BE2C (cell line): Measurements from ENCODE around the gene NTRK2.

Experiments used
- DNase-seq: peaks from one replicate; pipeline ENCODE4 v3.0.0-alpha.2; 2020
- H3K27me3 ChIP-seq: fragments of 250-450 bp; sonication (Bioruptor Pico); 2 replicates; pipeline ENCODE4 v1.5.1; 2020; ENCODE audit warnings: mild to moderate bottlenecking
- H3K36me3 ChIP-seq: fragments of 250-450 bp; sonication (Bioruptor Pico); 2 replicates; pipeline ENCODE4 v1.5.1; 2020; ENCODE audit warnings: mild to moderate bottlenecking
- H3K4me1 ChIP-seq: fragments of 250-450 bp; sonication (Bioruptor Pico); 2 replicates; pipeline ENCODE4 v1.5.1; 2020
- H3K4me3 ChIP-seq: 2 replicates; pipeline ENCODE4 v1.5.1; 2011; ENCODE audit warnings: low read depth, low read length
- H3K9me3 ChIP-seq: fragments of 250-450 bp; sonication (Bioruptor Pico); 2 replicates; pipeline ENCODE4 v1.5.1; 2020
- CTCF ChIP-seq: IDR thresholded peaks from 2 replicates; pipeline ENCODE4 v1.5.1; 2012; ENCODE audit warnings: mild to moderate bottlenecking, low read depth, low read length

NTRK2 gene

GRCh38 chr9:84804951-84805694, 135.6 kb downstream of the NTRK2 start:
- Histone ChIP-seq H3K4me3 (no peak overlapping the region), H3K4me1 (no peaks in the 10 kb centered on the region), H3K36me3 (no peaks in the 10 kb centered on the region), H3K27me3 (no peaks in the 10 kb centered on the region), H3K9me3 (no peaks in the 10 kb centered on the region; the same call in 1 of the 2 replicates)
- no peak for DNase-seq
- TF ChIP-seq CTCF: no peak

- Histone ChIP-seq H3K4me3 (no peak overlapping the region), H3K4me1 (no peaks in the 10 kb centered on the region), H3K27me3 (no peaks in the 10 kb centered on the region), H3K36me3 (no peaks in the 10 kb centered on the region), H3K9me3 (no peaks in the 10 kb centered on the region)
- no peak for TF ChIP-seq CTCF
- DNase-seq: no peak
Observed at GRCh38 chr9:84807431-84807830, 137.9 kb downstream of the NTRK2 start.

GRCh38 chr9:84807870-84808390, 138.4 kb downstream of the NTRK2 start:
- Histone ChIP-seq H3K36me3 (no peaks in the 10 kb centered on the region), H3K4me1 (no peaks in the 10 kb centered on the region), H3K27me3 (no peaks in the 10 kb centered on the region), H3K4me3 (no peak overlapping the region), H3K9me3 (no peaks in the 10 kb centered on the region)
- no peak for DNase-seq
- no peak for TF ChIP-seq CTCF

- Histone ChIP-seq H3K36me3 (no peaks in the 10 kb centered on the region), H3K4me3 (no peak overlapping the region), H3K4me1 (no peaks in the 10 kb centered on the region), H3K27me3 (no peaks in the 10 kb centered on the region), H3K9me3 (no peaks in the 10 kb centered on the region)
- no peak for TF ChIP-seq CTCF
- no peak for DNase-seq
Observed at GRCh38 chr9:84808416-84808815, 138.9 kb downstream of the NTRK2 start.

- DNase-seq: no peak
- Histone ChIP-seq H3K9me3 (no peaks in the 10 kb centered on the region), H3K4me1 (no peaks in the 10 kb centered on the region), H3K4me3 (no peak overlapping the region), H3K36me3 (no peaks in the 10 kb centered on the region), H3K27me3 (no peaks in the 10 kb centered on the region)
- no peak for TF ChIP-seq CTCF
Observed at GRCh38 chr9:84811072-84811750, 141.7 kb downstream of the NTRK2 start.

GRCh38 chr9:84811751-84812074, 142.2 kb downstream of the NTRK2 start:
- H3K4me1 ChIP-seq: no peaks in the 10 kb centered on the region
- DNase-seq: no peak
- H3K27me3 ChIP-seq: no peaks in the 10 kb centered on the region
- no peak overlapping the region for H3K4me3 ChIP-seq
- no peaks in the 10 kb centered on the region for H3K9me3 ChIP-seq
- no peak for TF ChIP-seq CTCF
- H3K36me3 ChIP-seq: no peaks in the 10 kb centered on the region
